Measurements from ENCODE around the gene PROB1.
A peak's percentile ranks its signal among the peaks of the same experiment; 100 is the strongest.
"Not testable (repeated sequence)": the region's sequence is repeated elsewhere in the genome, so short reads cannot be mapped to it uniquely, and the experiment has no call there.

Gene PROB1

GRCh38 chr5:139394654-139395566 is at the start of gene PROB1:
Gene PROB1 (minus strand): TSS chr5:139395104. CDS start chr5:139395081, 23 bp downstream.
- DNase-seq: no peak

- no peak for DNase-seq
Observed at GRCh38 chr5:139443831-139444453, 49.0 kb upstream of the PROB1 start.

DNA sequence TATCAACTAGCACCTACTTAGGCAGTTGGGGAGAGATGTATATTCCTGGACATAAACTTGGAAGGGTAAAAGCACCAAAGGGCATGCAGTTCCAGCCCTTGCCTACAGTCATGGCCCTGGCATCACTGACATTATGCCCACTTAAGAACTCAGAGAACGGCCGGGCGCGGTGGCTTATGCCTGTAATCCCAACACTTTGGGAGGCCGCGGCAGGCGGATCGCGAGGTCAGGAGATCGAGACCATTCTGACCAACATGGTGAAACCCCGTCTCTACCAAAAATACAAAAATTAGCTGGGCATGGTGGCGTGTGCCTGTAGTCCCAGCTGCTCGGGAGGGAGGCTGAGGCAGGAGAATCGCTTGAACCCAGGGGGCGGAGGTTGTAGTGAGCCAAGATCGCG is 45.5 kb upstream of the PROB1 start:
- not testable (repeated sequence) for DNase-seq

DNA sequence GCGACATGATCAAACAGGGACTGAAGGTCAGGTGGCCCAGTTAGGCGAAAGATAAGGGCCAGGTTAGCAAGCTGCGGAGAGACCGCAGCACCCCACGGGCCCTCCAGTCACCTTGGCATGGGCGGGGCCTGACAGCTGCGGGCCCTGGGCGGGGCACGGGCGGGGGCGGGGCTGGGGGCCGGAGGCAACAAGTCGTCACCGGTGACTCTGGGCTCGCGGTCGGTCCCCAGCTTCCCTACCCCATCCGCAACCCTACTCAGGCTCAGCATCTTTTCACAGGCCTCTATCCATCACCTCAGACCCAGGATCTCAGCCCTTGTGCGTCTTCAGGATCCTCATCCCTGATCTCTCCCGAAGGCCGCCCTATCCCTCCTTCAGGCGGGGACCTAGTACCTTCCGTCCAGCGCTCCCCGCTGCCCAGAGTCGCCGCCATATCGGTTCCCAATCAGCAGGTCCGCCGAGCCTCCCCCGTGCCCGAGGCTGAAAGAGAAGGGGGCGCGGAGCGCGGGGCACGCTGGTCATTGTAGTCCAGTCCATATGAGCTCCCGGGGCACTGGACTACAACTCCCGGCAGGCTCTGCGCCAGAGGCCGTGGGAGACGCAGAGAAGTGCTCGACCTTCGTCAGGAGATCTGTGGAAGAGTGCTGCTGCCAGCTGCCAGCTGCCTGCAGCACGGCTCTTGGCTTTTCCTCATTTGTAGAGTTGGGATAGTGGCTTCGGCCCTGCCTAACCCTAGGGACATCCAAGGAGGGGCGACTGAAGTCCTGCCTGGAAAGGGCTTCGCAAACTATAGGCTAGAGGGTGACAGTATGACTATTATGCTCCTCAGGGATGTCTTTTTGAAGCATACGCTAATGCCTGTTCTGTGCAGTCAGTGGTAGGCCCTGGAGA is 44.4 kb upstream of the PROB1 start, which contains the start of gene DNAJC18:
TSS of gene DNAJC18 (minus strand) at position 513 of the 891 bp plus-strand sequence. CDS start at position 433, 80 bp downstream.
- DNase-seq: peak; percentile 92

GRCh38 chr5:139438707-139439012 is 43.8 kb upstream of the PROB1 start:
- no peak for DNase-seq

GRCh38 chr5:139435676-139436075 is 40.8 kb upstream of the PROB1 start:
- DNase-seq: no peak

DNA sequence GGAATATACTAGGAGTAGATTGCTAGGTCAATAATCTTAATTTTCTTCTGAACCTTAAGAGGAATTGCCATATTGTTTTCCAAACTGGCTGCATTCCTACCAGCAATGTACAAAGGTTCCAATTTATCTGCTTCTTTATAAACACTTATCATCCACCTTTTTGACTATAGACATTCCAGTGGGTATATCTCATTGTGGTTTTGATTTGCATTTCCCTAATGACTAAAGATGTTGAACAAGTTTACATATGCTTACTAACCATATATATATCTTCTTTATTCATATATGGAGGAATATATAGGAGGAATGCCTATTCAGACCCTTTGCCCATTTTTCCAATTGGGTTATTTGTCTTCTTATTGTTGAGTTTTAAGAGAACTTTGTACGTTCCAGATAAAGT is 36.8 kb upstream of the PROB1 start:
- no peak for DNase-seq

DNA sequence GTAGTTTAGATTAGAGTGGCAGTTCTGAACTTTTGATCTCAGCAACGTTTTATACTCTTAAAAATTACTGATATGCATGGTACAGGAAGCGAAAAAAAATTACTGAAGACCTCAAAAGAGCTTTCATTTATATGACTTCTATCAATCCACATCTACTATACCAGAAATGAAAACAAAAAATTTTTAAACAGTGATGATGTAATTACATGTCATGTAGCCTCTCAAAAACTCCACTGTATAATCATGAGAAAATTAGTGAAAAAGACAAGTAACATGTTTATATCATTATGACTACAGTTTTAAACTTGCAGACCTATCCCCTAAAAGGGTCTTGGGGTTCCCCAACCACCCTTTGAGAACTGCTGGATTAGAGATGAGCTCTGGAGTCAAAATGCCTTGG is 35.1 kb upstream of the PROB1 start:
- no peak for DNase-seq

GRCh38 chr5:139426203-139426885 is 31.4 kb upstream of the PROB1 start:
- DNase-seq: no peak

- DNase-seq: no peak
Observed at GRCh38 chr5:139425497-139425896, 30.6 kb upstream of the PROB1 start.

GRCh38 chr5:139422307-139422893 is 27.5 kb upstream of the PROB1 start:
- DNase-seq: peak; percentile 72

- DNase-seq: no peak
Observed at GRCh38 chr5:139419226-139420192, 24.6 kb upstream of the PROB1 start.

DNA sequence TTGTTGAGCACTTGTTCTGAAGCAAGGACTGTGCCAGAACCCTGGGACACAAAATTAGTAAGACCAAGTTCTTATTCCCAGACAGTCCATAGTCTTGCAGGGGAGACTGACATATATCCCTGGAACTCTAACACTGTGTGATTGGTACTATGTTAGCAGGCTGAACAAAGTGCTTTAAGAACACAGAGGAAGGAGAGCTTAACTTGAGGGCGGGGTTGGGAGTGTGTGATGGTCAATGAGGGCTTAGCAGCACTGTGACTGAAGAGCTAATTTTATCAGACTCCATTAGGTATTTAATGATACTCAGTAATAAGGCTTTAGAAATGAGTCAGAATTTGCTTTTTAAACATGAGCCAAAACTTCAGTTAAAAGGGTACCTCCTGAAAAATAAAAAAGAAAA is 23.9 kb upstream of the PROB1 start:
- no peak for DNase-seq

DNA sequence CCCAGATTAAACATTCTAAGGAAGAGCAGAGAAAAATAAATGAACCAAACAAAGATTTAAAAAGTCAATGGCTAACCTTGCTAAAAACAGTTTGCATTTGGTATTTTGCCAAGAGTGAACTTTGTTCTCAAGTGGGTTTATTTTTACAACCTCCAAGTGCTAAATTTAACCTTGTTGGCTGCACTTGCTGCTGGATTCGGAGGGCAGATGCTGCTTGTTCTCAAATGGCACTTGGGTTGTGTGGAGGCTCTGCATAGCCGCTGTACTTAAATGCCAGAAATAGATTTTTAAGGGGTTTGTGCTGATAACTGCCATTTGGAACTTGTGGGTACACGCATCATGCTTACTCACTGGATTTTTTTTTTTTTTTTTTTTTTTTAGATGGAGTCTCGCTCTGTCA is 22.3 kb upstream of the PROB1 start:
- DNase-seq: no peak

DNA sequence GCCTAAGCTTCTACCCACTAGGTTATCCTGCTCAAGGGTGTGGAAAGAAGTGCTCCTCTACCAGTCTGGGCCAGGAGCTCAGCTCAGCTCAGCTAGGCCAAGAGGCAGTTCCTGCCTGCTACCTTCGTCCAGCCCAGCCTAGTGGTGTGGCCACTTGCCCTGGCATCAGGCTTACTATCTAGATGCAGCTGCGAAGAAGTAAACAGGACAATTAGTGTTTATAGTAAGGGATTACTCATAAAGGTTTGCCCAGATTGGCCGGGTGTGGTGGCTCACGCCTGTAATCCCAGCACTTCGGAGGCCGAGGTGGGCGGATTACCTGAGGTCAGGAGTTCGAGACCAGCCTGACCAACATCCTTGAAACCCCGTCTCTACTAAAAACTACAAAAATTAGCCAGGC is 21.7 kb upstream of the PROB1 start:
- DNase-seq: no peak

DNA sequence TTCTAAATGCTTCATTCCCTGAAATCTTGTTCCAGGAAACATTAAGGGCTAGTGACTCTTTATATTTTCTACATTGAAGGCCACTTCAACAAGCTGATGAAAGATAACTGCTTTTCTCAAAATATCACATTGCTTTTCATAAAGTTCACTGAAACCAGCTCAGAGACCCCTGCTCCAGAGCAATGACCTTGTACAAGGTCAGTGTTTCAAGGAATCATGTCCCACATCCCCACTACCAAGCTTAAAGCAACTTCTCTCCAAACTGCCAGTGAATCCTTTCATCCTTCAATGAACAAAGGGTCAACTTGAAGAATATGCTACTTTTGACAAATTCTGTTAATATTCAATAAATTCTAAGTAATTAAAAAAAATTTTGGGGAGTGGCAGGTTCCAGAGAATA is 21.0 kb upstream of the PROB1 start:
- DNase-seq: no peak

DNA sequence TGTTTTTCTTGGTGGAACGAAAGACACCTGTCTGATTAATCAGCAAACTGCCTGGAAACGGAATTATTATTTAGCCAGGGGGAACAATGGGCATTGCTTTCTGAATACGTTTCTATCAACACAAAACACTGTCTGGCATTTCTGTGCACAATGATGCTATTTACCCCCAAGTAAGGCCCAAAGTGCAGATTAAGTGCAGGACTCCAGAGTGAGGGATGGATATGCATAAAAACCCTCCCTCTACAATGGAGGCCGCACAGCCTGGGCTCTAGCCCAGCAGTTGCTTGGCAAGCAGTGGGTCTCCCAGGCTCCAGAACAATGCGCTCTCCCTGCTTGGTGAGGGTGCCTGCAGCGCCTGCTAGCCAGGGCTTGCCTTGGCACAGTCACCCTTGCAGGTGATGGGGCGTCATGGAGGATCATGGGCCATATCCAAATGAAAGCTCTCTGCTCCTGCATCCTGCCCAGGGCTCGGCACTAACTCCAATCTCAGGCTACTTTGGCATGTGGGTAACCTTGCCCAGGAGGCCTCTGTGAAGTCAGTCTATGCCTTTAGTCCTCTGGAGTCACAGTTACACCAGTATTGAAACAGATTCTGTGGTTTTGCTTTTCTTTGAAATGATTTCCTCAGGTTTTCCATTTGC is 20.4 kb upstream of the PROB1 start:
- no peak for DNase-seq

- no peak for DNase-seq
Observed at GRCh38 chr5:139414581-139415130, 19.8 kb upstream of the PROB1 start.

GRCh38 chr5:139413963-139414362 is 19.1 kb upstream of the PROB1 start:
- peak; percentile 45 for DNase-seq

- DNase-seq: no peak
Observed at GRCh38 chr5:139413153-139413552, 18.2 kb upstream of the PROB1 start.

Measured in stimulated activated CD4-positive, alpha-beta T cell treated with anti-CD3 and anti-CD28 coated beads, Interleukin-4, amount 100 ng/mL, for 24 hours (primary cell).